Suprapubic skin (tissue), 4 donors: ENCODE results near the gene CDK4. TPM values are rescaled to one million over a fixed set of nuclear protein-coding genes. Genes with fewer than 3 reads are reported as not detected.

ENCODE experiments used
- DNase-seq, 2 donors: peaks; one replicate each; pipeline ENCODE4 v3.0.0-alpha.2; 2019; ENCODE audit warnings: low spot score in 2 of 2
- H3K27ac ChIP-seq: fragments of 200-600 bp; sonication (generic); one replicate; pipeline ENCODE4 v1.5.1; 2019
- H3K27me3 ChIP-seq: fragments of 200-600 bp; sonication (generic); one replicate; pipeline ENCODE4 v1.5.1; 2019
- H3K36me3 ChIP-seq: fragments of 200-600 bp; sonication (generic); one replicate; pipeline ENCODE4 v1.5.1; 2019
- H3K4me1 ChIP-seq: fragments of 200-600 bp; sonication (generic); one replicate; pipeline ENCODE4 v1.5.1; 2019
- H3K4me3 ChIP-seq: fragments of 200-600 bp; sonication (generic); one replicate; pipeline ENCODE4 v1.5.1; 2019; ENCODE audit warnings: mild to moderate bottlenecking
- H3K9me3 ChIP-seq: fragments of 200-600 bp; sonication (generic); one replicate; pipeline ENCODE4 v1.5.1; 2019
- EP300 ChIP-seq: sonication (generic); formaldehyde crosslinking; IDR thresholded peaks from one replicate; pipeline ENCODE4 v1.6.1; 2017; ENCODE audit warnings: antibody characterized with exemption
- POLR2A ChIP-seq, 2 donors: fragments of 450-650 bp; IDR thresholded peaks; one replicate each; pipeline ENCODE4 v1.6.1; 2017; ENCODE audit warnings: antibody characterized with exemption in 2 of 2, mild to moderate bottlenecking in 2 of 2, moderate library complexity in 2 of 2
- POLR2AphosphoS5 ChIP-seq, 3 donors: sonication (generic); formaldehyde crosslinking; IDR thresholded peaks; one replicate each; pipeline ENCODE4 v1.6.1; 2017; ENCODE audit warnings: antibody characterized with exemption in 3 of 3
- WGBS: methylation state at CpG from one replicate; pipeline ENCODE4 v1.1.5; 2018; 5-methylcytosine and 5-hydroxymethylcytosine counted together
- total RNA-seq, 4 donors: library from RNA; depleted of rRNA; stranded (reverse); fragments of >200 nt; gene quantifications; one replicate each; pipeline ENCODE4 v1.1.0, GENCODE V29; 2016
- TF ChIP-seq, protein P1 (sequence below), 2 donors: fragments of 200-600 bp in 1 of 2; fragments of 450-650 bp in 1 of 2; sonication (generic) in 1 of 2; IDR thresholded peaks; one replicate each; pipeline ENCODE4 v1.5.1; 2016 to 2019; ENCODE audit warnings: antibody characterized with exemption in 2 of 2, mild to moderate bottlenecking in 1 of 2, moderate library complexity in 1 of 2

The CDK4 gene
- total RNA-seq, 4 donors from 2014 or later, result 35.7 to 82.3 (median 47.0) TPM

DNA sequence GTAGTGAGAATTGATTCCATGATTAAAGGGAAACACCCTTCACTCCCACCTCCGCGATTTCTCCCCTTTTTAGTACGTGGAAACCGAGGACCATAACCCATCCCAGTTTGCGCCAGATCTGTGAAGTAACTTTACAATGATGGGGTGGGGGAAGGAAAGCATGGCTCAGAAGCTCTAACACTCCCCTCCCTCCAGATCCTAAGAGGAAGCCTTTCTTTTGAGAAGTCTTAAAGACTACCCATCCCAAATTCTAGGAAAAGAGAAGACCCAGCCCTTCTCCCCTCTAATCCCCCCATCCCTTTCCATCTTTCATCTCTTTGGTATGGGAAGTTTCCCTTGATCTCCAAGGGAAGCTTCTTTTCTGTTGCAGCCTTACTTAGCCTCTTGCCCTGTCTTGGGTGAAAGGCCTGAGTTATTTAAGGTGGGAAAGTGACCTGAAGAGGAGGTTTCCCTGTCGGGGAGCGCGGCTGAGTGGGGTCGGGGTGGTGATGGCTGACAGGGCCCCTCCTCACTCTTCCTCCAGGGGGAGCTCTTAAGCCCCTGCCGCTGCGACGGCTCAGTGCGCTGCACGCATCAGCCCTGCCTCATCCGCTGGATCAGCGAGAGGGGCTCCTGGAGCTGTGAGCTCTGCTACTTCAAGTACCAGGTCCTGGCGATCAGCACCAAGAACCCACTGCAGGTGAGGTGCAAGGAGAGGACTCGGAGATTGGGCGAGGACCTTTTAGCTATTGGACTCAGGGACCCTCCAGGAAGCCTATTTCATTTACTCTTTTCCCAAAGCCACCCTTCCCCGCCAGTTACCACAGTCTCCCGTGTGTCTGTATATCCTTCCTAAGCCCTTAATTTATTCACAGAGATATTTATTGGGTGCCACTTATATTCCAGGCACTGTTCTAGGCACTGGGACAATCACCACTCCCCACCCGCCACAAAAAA lies 4.6 kb upstream of the CDK4 start:
- no peaks in the 10 kb centered on the region for H3K9me3 ChIP-seq
- H3K36me3 ChIP-seq, result peaks cover 16% of the 10 kb centered on the region
- peak overlapping the region; percentile 85 for H3K4me3 ChIP-seq
- H3K27ac ChIP-seq, result no peak overlapping the region
- no peak for DNase-seq
- TF ChIP-seq, protein P1, sequence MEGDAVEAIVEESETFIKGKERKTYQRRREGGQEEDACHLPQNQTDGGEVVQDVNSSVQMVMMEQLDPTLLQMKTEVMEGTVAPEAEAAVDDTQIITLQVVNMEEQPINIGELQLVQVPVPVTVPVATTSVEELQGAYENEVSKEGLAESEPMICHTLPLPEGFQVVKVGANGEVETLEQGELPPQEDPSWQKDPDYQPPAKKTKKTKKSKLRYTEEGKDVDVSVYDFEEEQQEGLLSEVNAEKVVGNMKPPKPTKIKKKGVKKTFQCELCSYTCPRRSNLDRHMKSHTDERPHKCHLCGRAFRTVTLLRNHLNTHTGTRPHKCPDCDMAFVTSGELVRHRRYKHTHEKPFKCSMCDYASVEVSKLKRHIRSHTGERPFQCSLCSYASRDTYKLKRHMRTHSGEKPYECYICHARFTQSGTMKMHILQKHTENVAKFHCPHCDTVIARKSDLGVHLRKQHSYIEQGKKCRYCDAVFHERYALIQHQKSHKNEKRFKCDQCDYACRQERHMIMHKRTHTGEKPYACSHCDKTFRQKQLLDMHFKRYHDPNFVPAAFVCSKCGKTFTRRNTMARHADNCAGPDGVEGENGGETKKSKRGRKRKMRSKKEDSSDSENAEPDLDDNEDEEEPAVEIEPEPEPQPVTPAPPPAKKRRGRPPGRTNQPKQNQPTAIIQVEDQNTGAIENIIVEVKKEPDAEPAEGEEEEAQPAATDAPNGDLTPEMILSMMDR (IDR thresholded peaks at IDR 0.05), result peak in 1 of 2 donors; percentile 55
- TF ChIP-seq POLR2AphosphoS5 (IDR thresholded peaks at IDR 0.05) (no peak), EP300 (no peak)
- no peaks in the 10 kb centered on the region for H3K27me3 ChIP-seq
- 59% methylated on average over 19 of the region's 22 CpGs for WGBS
- peaks cover 41% of the 10 kb centered on the region for H3K4me1 ChIP-seq

DNA sequence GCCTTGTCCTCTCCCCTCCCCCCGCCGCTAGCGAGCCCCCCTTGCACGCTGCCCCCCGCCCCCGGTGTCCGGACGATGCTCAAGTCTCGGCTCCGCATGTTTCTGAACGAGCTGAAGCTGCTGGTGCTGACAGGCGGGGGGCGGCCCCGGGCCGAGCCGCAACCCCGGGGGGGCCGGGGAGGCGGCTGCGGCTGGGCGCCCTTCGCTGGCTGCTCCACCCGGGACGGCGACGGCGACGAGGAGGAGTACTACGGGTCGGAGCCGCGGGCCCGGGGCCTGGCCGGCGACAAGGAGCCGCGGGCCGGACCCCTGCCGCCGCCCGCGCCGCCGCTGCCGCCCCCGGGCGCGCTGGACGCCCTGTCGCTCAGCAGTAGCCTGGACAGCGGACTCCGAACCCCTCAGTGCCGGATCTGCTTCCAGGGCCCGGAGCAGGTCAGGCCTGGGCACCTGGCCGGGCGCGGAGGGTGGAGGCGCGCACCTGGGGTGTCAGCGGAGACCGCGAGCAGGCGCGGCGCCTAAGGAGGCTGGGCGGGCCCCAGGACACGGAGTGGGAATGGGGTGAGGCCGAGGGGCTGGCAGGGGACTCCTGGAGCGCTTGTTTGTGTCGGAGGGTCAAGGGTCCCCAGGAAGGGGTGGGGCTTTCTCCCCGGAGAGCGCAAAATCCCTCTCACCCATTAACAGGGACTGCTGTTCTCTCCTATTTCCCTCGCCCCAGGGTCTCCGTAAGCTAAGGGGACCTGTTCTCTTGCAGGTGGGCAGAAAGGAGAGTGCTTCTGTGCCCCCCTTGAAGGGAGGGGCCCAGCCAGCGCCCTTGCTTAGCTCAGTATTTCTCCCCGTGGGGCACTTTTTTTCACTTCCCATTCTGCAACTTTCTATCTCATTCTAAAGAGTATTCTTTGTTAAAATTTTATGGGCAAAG lies 3.6 kb upstream of the CDK4 start:
- H3K4me1 ChIP-seq, result peaks cover 50% of the 10 kb centered on the region
- no peak for TF ChIP-seq EP300
- TF ChIP-seq POLR2AphosphoS5 (IDR thresholded peaks at IDR 0.05), result no peak
- TF ChIP-seq, protein P1 (IDR thresholded peaks at IDR 0.05), result no peak
- no peak for TF ChIP-seq POLR2A (IDR thresholded peaks at IDR 0.05)
- peak overlapping the region; percentile 63 for H3K27ac ChIP-seq
- no peaks in the 10 kb centered on the region for H3K27me3 ChIP-seq
- peaks cover 16% of the 10 kb centered on the region for H3K36me3 ChIP-seq
- 10% methylated on average over 9 of the region's 76 CpGs for WGBS
- H3K4me3 ChIP-seq, result peak overlapping the region; percentile 85
- DNase-seq, result peak in 1 of 2 donors; percentile 77
- H3K9me3 ChIP-seq, result no peaks in the 10 kb centered on the region

DNA sequence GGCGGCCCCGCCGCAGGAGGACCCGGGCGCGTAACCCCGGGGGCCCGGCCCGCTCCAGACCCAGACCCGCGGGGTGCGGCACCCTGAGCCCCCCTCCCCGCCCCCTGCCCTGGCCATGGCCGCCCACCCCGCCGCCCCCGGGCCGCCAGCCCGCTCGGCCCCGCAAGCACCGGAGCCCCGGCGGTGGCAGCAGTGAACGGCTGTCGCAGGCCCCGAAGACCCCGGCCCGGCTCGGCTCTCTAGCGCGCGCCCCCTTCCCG lies 3.0 kb upstream of the CDK4 start:
- H3K36me3 ChIP-seq, result peaks cover 19% of the 10 kb centered on the region
- DNase-seq, result no peak
- H3K9me3 ChIP-seq, result no peaks in the 10 kb centered on the region
- peak overlapping the region; percentile 85 for H3K4me3 ChIP-seq
- no peaks in the 10 kb centered on the region for H3K27me3 ChIP-seq
- H3K4me1 ChIP-seq, result peaks cover 52% of the 10 kb centered on the region
- TF ChIP-seq POLR2AphosphoS5 (IDR thresholded peaks at IDR 0.05) (no peak), EP300 (no peak), POLR2A (IDR thresholded peaks at IDR 0.05) (no peak)
- TF ChIP-seq, protein P1 (IDR thresholded peaks at IDR 0.05), result no peak
- WGBS, result no CpG with 5 or more reads among the region's 34 CpGs
- H3K27ac ChIP-seq, result peak overlapping the region; percentile 63

DNA sequence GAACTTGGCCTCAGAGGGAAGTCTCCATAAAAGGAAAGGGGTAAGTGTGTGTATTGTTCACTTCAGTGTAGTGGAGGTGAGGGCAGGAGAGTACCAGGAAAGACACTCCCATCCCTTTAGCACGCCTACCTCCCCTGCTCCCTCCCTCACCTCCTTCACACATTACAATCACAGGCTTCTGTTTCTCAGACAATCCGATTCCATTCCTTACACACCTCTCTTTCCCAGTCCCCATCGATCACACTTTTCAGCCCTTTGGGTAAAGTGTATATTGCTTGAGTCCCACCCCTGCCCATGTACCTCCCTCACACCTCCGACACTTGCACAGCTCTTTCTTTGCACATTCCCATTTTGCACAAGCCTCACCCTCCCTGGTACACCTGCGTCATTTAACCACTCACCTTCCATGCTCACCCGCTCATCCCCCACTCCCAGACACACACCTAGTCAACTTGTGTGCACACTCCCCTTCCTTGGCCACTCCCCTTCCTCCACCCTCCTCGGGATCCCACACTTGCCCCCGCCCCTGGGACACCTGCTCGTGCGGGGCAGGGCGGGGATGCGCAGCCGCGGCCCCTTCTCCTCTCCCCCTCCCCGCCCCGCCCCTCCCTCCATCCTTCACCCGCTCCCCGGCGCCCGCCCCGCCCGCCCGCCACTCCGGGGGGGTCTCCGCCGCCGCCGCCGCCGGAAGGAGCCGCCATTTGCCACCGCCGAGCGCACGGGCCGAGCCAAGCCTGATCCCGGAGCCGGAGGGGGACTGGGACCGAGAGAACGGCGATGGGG lies 2.5 kb upstream of the CDK4 start, which contains the start of gene MARCHF9:
MARCHF9 (plus strand) TSS at position 693 of the 783 bp plus-strand sequence. CDS start 426 bp downstream, outside the sequence.
- peak in 1 of 2 donors; percentile 87 for DNase-seq
- WGBS, result under 1% methylated on average over 14 of the region's 41 CpGs
- H3K27ac ChIP-seq, result peak within 1 kb of the TSS; percentile 63

More for the DNA sequence above, 2.5 kb upstream of the CDK4 start, which contains the start of gene MARCHF9:
- H3K4me3 ChIP-seq, result peak within 1 kb of the TSS; percentile 85
- no peaks in the 10 kb centered on the region for H3K9me3 ChIP-seq
- H3K27me3 ChIP-seq, result no peaks in the 10 kb centered on the region
- H3K4me1 ChIP-seq, result peaks cover 52% of the 10 kb centered on the region
- H3K36me3 ChIP-seq, result peaks cover 19% of the 10 kb centered on the region
- no peak for TF ChIP-seq POLR2A (IDR thresholded peaks at IDR 0.05)
- TF ChIP-seq POLR2AphosphoS5 (IDR thresholded peaks at IDR 0.05), result no peak
- TF ChIP-seq, protein P1 (IDR thresholded peaks at IDR 0.05), result no peak
- no peak for TF ChIP-seq EP300
